ENCODE measurements around the gene KLF5.
"Not testable (repeated sequence)": the region's sequence is repeated elsewhere in the genome, so short reads cannot be mapped to it uniquely, and the experiment has no call there.

DNA sequence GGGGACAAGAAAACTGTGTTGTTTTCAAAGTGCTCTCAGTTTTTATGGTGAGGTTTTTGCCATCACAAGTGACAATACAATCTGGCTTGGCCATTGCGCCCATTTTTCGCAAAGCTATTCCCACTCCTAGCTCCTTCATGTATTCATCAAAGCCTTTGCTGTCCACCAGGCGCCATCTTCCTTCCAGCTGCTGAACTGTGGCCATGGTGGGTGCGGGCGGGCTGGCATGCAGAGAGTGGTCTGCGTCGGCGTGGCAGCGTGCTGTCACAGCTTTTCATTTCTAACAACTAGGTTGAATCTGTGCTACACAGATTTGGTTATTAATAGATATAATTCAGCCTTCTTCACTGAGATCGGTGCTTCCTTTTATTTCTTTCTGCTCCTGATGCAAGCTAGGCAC lies 42.0 kb downstream of the KLF5 start:
- TF ChIP-seq, protein P1, sequence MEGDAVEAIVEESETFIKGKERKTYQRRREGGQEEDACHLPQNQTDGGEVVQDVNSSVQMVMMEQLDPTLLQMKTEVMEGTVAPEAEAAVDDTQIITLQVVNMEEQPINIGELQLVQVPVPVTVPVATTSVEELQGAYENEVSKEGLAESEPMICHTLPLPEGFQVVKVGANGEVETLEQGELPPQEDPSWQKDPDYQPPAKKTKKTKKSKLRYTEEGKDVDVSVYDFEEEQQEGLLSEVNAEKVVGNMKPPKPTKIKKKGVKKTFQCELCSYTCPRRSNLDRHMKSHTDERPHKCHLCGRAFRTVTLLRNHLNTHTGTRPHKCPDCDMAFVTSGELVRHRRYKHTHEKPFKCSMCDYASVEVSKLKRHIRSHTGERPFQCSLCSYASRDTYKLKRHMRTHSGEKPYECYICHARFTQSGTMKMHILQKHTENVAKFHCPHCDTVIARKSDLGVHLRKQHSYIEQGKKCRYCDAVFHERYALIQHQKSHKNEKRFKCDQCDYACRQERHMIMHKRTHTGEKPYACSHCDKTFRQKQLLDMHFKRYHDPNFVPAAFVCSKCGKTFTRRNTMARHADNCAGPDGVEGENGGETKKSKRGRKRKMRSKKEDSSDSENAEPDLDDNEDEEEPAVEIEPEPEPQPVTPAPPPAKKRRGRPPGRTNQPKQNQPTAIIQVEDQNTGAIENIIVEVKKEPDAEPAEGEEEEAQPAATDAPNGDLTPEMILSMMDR (IDR thresholded peaks at IDR 0.05; ENCODE audit: insufficient read depth, low read length, poor library complexity, severe bottlenecking) = not testable (repeated sequence)
- not testable (repeated sequence) for TF ChIP-seq EZH2phosphoT487 (conservative IDR thresholded peaks at IDR 0.05; ENCODE audit: low read length)
